ENCODE results near the gene WDR87.

- TF ChIP-seq CTCF (IDR thresholded peaks at IDR 0.05; ENCODE audit: low read depth, low read length) (no peak), EZH2phosphoT487 (IDR thresholded peaks at IDR 0.05; ENCODE audit: low read depth) (no peak)
These were observed 36.1 kb upstream of the WDR87 start for GRCh38 chr19:37942516-37942902.
